HG03196 (cell line): ENCODE measurements around the gene ITGA2.

Experiments used
- ATAC-seq: cut with Tn5 transposase; IDR thresholded peaks from one replicate; pipeline ENCODE4 v1.9.1; 2021; ENCODE audit not compliant: unreplicated experiment

ITGA2 gene

GRCh38 chr5:53052499-53052898, 63.3 kb downstream of the ITGA2 start:
- no peak for ATAC-seq

GRCh38 chr5:53053364-53053763, 64.2 kb downstream of the ITGA2 start:
- no peak for ATAC-seq

DNA sequence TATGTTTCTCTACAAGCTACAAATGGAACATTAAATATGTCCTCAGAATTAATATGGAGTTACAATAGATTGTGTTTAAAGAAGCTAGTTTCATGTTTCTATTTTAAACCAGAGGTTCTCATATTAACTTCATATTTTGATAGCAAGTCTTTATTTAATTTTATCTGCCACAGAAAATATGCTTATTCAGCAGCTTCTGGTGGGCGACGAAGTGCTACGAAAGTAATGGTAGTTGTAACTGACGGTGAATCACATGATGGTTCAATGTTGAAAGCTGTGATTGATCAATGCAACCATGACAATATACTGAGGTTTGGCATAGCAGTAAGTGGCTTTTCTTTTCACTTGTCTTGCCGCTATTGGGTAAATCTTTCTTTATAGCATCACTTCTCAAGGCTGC, 66.2 kb downstream of the ITGA2 start:
- no peak for ATAC-seq

GRCh38 chr5:53059281-53059680, 70.1 kb downstream of the ITGA2 start:
- no peak for ATAC-seq

DNA sequence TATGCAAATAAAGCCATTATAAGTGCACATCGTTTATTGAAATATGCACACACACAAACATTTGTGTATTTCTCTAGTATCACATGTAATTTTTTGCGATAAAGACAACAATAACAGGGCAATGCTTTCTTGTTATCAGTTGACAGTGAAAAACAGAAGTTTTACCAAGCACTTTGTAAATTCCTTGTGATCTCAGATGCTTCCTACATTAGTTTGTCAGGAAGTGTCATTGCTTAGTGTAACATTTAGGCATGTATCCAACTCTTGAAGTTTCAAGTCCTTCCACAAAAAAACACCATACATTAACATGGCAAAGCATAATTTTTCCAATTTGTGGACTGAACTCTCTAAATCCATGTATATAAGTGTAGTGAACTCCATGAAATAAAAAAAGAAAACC, 74.0 kb downstream of the ITGA2 start:
- ATAC-seq, result no peak

DNA sequence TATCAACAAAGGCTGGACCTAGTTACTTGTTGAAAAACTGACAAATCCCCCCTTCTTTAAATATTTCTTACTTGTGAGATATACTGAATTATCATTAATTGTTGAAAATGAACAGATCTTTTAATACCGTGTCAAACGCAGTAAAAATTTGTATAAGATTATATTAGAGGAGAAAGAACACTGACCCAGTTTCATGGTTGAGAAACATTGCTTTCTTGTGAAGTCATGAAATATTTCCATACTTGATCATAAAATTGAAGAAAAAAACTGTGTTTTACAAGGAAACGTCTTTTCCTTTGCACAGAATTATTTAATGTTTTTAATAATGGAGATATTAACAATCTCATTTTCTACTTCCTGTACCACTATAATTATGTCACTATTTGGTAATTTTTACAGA, 74.6 kb downstream of the ITGA2 start:
- ATAC-seq, result no peak

DNA sequence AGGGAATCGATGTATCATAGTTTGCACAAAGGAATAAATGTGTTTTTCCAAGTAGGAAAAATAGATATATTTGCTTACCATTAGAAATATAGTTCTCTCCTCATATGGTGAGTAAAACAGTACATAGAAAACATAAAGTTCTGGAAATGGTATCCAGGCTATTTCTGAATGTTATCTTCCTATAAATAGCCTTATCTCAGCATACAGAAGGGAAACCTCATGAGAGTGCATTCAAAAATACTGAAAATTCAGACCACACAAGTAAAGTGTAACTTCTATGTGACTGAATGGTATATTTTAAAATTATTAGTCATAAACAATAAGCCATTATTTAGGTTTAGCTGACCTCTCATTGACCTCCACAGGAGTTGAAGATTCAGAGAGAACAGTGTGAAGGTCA, 76.9 kb downstream of the ITGA2 start:
- ATAC-seq, result no peak

DNA sequence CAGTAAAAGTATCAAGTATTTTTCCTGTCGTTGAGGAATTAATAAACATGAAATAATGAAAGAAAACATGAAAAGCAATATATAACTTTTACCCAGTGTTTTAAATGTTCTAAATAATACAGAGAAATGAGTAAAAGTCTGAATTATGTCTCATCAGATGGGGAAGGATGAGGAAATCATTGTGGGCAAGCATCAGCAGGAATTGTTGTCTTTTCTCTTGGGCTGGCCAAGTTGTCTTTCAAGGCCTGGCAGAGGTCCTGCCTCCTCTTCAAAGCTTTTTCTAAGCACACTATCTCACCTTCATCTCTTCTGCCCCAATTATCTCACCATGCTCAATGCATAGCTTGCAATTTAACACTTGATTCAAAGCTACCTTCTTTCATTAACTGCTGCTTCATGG, 78.5 kb downstream of the ITGA2 start:
- no peak for ATAC-seq

DNA sequence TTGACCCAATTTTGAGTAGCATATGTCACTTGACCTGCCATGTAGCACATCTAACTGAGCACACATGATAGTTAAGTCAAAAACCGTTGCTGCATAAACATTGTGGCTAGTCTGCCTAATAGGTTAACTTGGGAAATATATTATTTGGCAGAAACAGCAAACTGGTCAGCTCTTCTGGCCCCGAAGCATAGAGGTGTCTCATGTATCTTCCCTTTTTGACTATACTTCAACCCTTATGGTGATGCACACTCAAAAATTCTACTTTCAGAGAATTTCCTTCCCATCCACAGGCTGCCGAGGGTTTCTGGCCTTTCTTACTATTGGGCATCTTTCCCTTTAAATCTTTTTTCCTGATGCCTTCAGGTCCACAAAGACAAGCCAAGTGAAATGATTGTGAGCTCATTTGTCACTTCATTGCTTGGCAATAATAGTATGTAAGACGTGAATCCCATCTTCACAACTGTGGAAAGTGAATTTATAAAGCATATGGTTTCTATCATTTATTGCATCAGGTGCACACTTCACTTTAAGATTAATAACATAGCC, 79.2 kb downstream of the ITGA2 start:
- no peak for ATAC-seq

DNA sequence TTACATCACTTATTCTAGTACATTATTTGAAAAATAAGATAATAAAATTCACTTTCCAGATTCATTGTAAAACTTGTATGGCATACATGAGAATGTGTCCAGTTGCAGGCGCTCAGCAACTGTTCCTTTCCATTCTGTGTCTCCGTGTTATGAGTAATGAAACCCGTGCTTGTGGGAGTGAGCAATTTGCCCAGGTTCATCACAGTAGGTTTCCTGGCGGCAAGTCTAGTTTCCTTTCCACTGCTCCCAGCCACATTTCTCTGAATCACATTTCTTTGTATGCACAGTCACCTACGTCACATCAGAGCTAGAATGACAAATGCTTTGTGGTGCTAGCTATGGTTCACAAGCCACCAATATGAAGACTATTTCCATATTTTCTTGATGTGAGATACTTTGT, 80.5 kb downstream of the ITGA2 start:
- no peak for ATAC-seq

DNA sequence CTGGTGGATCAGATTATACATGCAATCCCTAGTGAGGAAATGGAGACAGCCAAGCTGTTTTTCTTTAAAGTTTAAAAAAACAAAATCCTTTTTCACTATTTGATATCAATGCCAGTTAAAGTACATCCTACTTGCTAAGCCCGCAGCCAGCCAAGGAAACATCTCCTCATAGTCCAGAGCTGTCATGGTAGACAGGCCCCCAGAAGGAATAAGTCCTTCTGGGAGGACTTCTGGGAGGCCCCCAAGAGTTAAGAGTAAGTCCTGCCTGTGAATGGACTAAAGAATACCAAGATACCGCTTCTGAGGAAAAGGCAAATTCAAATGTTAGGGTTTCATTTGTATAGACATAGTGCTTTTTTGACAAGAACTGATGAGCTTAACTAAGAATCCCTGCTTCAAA, 82.1 kb downstream of the ITGA2 start:
- ATAC-seq, result no peak

DNA sequence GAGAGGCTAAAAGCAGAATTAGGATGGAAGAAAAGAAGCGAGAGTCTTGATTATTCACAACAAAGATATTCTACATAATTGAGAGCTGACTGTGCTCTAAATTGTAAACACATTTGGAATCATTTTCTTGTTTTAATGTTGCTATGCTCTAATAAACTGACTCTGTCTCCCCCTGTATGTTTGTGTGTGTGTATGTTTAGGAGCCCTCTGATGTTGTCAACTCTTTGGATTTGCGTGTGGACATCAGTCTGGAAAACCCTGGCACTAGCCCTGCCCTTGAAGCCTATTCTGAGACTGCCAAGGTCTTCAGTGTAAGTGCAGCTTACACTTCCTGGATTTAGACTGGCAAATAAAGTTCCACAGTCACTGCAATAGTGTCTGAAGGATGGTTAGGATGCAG, 82.6 kb downstream of the ITGA2 start:
- no peak for ATAC-seq

DNA sequence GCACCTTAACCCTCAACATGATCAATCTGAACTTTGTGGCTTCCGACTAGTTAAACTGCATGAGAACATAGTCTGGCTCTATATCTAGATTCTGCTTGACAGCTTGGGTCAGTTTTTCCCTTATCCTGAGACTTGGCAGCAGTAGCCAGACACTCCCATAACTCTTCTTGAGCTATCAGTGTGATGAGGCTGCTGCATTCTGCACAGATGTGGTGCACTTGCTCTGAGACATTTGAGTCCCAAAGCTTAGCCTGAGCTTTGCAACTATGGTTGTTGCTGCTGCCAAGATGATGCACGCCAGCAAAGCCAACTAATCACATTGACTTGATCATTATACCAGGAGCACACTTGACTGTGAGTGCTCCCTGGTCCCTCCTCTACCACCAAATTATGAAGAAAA, 84.2 kb downstream of the ITGA2 start:
- no peak for ATAC-seq

DNA sequence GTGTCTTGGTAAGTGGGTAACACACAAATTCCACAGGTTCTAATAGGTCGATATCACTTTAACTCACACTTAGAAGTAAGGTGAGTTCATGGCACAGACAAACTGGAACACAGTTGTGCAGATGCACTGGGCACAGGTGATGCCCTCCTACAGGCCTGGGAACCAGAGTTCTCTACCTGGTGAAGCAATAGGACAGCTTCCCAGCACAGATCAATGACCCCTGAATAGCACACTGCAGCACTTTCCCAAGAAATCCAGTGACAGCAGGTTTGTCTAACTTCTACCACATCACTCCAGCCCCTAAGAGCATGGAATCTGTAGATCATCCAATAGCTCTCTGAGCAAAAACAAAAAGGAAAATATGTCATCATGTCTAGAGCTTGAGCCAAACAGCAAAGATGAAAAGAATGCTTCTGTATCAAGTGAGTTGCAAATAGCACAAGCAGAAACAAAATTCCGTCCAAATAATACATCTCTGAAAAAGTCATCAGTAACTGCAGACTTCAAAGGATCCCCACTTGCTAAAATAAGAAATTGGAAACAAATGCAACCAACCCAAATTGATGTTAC, 86.9 kb downstream of the ITGA2 start:
- ATAC-seq, result no peak

DNA sequence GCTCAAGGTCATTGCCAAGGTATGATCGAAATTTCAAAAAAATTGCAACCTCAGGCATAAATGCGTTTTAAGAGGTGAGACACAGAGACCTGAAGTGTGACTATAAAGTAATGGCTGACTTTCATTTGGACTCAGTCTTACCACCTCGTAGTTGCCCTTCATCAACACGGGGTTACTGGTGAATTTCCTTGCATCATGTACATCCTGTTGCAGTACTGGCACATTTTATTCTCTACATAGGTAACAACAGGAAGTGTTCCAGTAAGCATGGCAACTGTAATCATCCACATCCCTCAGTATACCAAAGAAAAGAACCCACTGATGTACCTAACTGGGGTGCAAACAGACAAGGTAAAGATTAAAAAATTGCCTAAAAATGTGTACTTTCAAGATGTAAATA, 91.1 kb downstream of the ITGA2 start:
- ATAC-seq, result no peak

- no peak for ATAC-seq
Measured at GRCh38 chr5:53083927-53084326, 94.8 kb downstream of the ITGA2 start.

DNA sequence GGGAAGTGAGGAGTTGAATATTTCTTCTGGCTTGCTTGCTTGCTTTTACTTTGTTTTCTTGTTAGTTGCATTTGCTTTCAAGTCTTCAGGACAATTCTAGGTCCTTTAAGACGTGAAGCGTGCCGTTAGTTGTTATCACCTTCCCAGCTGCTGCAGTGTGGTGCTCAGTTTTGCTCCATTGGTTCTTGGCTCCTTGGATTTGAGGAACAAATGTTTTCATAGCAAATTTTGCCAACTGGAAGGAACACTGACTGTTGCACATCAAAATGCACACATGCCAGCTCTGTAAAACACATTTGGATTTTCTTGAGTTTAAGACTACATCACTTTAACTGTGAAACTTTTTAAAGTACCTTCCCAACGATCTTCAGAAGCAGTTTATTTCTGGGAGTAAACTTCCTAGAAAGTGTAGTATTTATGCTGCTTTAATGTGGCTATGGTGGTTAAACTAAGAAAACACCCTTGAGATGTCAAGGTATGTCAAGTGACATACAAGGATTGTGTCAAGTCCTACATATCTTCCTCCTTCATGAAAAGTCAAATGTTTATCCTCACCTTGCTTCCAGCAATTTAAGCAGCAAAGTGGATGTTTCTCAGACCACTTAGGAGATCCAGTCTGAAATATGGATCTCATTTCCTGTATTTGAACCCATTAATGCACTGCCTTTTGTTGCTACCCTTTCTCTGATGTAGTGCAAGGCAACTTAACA, 95.5 kb downstream of the ITGA2 start:
- no peak for ATAC-seq

- no peak for ATAC-seq
Measured at GRCh38 chr5:53087171-53087570, 98.0 kb downstream of the ITGA2 start.

DNA sequence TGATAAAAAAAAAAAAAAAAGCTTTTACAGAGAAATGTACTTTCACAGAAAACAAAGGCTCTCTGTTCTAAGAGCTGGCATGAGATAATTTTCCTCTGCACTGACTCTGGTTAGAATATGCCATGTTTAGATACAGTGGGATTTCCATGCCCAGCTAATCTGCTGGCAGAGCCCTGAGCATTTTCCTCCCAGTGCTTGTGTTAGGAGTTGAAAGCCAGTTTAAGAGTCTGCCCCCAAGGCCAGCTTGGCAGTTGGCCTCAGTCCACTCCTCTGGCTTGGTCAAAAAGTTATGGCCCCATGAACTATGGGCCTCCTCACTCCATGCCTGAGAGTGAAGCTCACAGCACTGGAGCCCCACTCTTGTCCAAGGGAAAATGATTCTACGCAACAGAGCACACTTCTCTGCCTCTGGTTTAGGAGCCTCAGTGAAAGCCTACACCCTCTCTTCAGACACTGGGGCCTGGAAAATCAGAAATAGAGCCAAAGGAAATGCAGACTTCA, 98.5 kb downstream of the ITGA2 start:
- no peak for ATAC-seq

GRCh38 chr5:53089481-53089991, 100.4 kb downstream of the ITGA2 start:
- no peak for ATAC-seq

GRCh38 chr5:53090229-53090628, 101.1 kb downstream of the ITGA2 start:
- no peak for ATAC-seq

GRCh38 chr5:53091289-53091688, 102.1 kb downstream of the ITGA2 start:
- no peak for ATAC-seq
